Neutrophil (primary cell): Measurements from ENCODE around the gene ZNF41.
"Not testable (repeated sequence)": the region's sequence is repeated elsewhere in the genome, so short reads cannot be mapped to it uniquely, and the experiment has no call there.

ENCODE experiments used
- H3K27ac ChIP-seq: fragments of 200-600 bp; sonication (generic); 2 replicates; pipeline ENCODE4 v1.5.1; 2016; ENCODE audit warnings: mild to moderate bottlenecking, moderate library complexity
- H3K27me3 ChIP-seq: fragments of 200-600 bp; sonication (generic); 2 replicates; pipeline ENCODE4 v1.6.0; 2016; ENCODE audit warnings: mild to moderate bottlenecking
- H3K36me3 ChIP-seq: fragments of 200-600 bp; sonication (generic); 2 replicates; pipeline ENCODE4 v1.5.1; 2017
- H3K4me1 ChIP-seq, 2 experiments: fragments of 200-600 bp in 1 of 2; sonication (generic) in 1 of 2; 1 replicate in 1 of 2; 2 replicates in 1 of 2; pipeline versions ENCODE4 v1.5.1 to v1.6.1; 2013 to 2016; ENCODE audit warnings: low read depth in 1 of 2, low read length in 1 of 2, mild to moderate bottlenecking in 1 of 2, moderate library complexity in 1 of 2; ENCODE audit not compliant: control insufficient read depth in 1 of 2, insufficient read depth in 1 of 2
- H3K4me3 ChIP-seq, 2 experiments: fragments of 200-600 bp in 1 of 2; sonication (generic) in 1 of 2; 1 replicate in 1 of 2; 2 replicates in 1 of 2; pipeline ENCODE4 v1.5.1; 2013 to 2016; ENCODE audit warnings: low read depth in 1 of 2, low read length in 1 of 2, mild to moderate bottlenecking in 1 of 2, moderate library complexity in 1 of 2
- H3K9me3 ChIP-seq: fragments of 200-600 bp; sonication (generic); 2 replicates; pipeline ENCODE4 v1.5.1; 2016
- TF ChIP-seq, protein P1 (sequence below): fragments of 200-600 bp; sonication (generic); IDR thresholded peaks from 2 replicates; pipeline ENCODE4 v1.5.1; 2016; ENCODE audit warnings: antibody characterized with exemption

Gene ZNF41

DNA sequence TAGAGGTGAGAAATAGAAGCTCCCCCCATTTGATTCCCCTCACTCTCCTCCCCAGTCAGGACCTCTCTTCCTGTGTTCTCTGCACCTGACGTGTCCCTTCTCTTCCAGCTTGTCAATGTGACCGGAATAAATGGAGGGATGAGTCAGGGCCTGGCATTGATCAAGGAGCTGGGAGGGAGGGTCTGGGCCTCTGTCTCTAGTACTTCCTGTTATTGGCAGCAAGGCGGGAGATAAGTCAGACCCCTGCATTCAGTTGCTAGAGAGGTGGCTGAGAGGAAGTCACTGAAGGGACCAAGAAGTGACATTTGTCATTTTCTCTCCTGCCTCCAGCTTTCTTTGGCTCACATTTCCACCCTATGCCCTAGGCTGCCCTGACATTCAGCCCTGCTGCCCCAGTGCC, 35.1 kb upstream of the ZNF41 start:
- TF ChIP-seq, protein P1, sequence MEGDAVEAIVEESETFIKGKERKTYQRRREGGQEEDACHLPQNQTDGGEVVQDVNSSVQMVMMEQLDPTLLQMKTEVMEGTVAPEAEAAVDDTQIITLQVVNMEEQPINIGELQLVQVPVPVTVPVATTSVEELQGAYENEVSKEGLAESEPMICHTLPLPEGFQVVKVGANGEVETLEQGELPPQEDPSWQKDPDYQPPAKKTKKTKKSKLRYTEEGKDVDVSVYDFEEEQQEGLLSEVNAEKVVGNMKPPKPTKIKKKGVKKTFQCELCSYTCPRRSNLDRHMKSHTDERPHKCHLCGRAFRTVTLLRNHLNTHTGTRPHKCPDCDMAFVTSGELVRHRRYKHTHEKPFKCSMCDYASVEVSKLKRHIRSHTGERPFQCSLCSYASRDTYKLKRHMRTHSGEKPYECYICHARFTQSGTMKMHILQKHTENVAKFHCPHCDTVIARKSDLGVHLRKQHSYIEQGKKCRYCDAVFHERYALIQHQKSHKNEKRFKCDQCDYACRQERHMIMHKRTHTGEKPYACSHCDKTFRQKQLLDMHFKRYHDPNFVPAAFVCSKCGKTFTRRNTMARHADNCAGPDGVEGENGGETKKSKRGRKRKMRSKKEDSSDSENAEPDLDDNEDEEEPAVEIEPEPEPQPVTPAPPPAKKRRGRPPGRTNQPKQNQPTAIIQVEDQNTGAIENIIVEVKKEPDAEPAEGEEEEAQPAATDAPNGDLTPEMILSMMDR: no peak
- H3K9me3 ChIP-seq: no peaks in the 10 kb centered on the region
- H3K36me3 ChIP-seq: no peaks in the 10 kb centered on the region
- no peak overlapping the region for H3K4me3 ChIP-seq
- peaks cover 4% of the 10 kb centered on the region for H3K27me3 ChIP-seq
- H3K27ac ChIP-seq: no peak overlapping the region
- H3K4me1 ChIP-seq: peaks cover 6 to 7% of the 10 kb centered on the region in 2 experiments

DNA sequence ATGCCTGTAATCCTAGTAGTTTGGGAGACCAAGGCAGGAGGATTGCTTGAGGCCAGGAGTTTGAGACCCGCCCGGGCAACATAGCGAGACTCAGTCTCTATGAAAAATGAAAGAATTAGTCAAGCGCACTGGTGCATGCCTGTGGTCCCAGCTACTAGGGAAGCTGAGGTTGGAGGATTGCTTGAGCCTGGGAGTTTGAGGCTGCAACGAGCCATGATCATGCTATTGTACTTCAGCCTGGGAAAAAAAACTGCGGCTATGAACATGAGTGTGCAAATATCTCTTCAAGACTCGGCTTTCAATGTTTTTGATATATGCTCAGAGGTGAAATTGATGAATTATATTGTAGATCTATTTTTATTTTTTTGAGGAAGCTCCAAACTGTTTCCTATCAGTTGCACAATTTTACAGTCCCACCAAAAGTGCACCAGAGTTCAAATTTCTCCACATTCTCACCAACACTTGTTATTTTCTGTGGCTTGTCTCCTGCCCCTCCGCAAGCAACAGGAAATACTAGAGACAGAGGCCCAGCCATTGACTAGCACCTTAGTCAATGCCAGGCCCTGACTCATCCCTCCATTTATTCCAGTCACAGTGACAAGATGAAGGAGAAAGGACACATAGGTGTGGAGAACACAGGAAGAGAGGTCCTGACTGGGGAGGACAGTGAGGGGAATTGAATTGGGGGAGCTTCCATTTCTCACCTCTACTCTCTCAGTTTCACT, 33.1 kb upstream of the ZNF41 start:
- Histone ChIP-seq H3K9me3 (no peaks in the 10 kb centered on the region), H3K27ac (no peak overlapping the region), H3K4me3 (no peak overlapping the region), H3K27me3 (peaks cover 4% of the 10 kb centered on the region), H3K4me1 (peaks cover 3 to 6% of the 10 kb centered on the region in 2 experiments), H3K36me3 (no peaks in the 10 kb centered on the region)
- TF ChIP-seq, protein P1: no peak

DNA sequence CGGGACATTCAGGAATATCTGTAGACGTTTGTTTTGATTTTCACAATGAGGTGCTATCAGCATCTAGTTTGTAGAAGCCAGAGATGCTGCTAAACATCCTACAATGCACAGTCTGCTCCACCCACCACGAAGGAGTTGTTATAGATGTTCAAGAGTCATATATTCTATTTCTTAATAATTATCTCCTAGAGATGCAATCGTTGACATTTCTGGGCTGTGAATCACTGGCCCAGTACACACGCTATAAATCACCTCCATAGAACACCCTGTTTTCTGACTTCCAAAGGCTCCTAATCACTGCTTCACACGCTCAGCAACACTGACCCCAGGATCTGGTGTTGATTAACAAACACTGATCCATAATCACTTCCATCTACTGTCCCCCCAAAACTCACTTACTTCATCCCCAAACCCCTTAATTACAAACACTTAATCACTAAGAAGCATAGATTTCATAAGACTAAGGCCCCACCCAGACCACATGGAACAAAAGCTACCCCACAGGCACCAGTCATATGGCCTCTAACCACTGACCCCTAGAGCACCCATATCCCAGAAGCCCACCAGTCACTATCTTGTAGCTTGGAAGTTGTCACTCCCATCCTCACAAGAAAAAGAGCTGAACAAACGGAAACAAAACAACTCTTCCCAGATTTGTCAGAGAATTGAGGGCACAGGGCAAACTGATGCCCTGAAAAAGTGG, 31.7 kb upstream of the ZNF41 start:
- TF ChIP-seq, protein P1: no peak
- Histone ChIP-seq H3K27me3 (peaks cover 4% of the 10 kb centered on the region), H3K4me3 (no peak overlapping the region), H3K36me3 (no peaks in the 10 kb centered on the region), H3K9me3 (no peaks in the 10 kb centered on the region), H3K4me1 (peaks cover 3 to 6% of the 10 kb centered on the region in 2 experiments), H3K27ac (no peak overlapping the region)

DNA sequence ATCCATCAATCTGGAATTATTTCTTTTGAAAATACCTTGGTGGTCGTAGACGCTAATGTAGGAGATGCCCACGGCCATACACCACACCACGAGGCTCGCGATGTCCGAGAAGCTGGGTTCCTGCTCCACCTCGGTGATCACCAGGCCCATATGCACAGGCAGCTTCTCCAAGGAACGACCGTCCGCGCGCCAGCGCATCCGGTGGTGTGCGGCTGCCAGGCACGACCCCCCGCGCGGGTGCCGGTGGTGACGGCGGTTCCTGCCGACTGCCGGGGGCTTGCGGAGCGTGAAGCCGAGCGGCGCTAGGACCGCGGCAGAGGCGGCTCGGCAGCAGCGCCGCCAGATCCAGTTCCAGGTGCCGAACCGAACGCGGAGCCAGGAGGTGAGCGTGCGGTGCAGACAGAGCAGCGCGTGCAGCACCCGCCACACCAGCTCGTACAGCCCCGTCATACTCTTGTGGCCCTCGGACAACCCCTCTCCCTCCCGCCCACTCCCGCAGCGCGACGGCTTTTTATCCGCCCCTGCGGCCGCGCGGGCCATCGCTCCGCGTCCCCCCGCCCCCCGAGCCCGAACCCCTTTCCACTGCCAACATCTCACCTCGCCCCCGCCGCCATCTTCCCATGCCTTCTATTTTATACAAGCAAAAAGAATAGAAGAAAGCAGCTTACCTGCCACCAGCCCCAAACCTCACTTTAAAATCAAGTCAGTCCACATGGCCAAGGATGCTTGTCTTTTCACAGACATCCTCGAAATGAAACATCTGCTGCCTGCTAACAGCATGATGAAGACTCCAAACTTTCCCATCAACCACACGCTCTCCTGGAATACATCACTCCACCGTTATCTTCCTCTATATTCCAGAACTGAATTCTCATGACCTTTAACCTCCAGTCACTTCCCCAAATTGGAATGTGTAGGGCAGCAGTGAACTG, 30.3 kb upstream of the ZNF41 start:
- not testable (repeated sequence) for H3K27ac ChIP-seq, H3K9me3 ChIP-seq, H3K36me3 ChIP-seq, H3K4me1 ChIP-seq, H3K27me3 ChIP-seq
- peak overlapping the region in 1 of 2 experiments; percentile 18 for H3K4me3 ChIP-seq

DNA sequence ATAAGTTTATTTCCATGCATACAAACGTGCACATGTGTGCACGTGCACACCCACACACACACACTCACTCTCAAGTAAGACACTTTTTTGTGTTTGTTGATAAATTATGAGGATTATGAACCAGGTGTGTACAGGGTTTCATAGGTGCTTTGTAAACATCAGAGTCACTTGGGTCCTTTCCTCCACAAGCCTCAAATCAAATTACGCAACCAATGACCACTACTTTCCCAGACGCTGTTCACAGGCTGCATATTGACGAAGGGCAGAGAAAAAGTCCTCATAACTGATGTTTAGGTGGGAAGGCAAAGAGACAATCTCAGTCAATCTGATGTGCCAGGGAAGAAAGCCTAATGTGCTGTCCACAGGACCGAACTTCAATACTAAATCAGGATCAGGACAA, 29.4 kb upstream of the ZNF41 start:
- not testable (repeated sequence) for H3K4me1 ChIP-seq, H3K27ac ChIP-seq, H3K36me3 ChIP-seq, H3K4me3 ChIP-seq, H3K27me3 ChIP-seq, H3K9me3 ChIP-seq

DNA sequence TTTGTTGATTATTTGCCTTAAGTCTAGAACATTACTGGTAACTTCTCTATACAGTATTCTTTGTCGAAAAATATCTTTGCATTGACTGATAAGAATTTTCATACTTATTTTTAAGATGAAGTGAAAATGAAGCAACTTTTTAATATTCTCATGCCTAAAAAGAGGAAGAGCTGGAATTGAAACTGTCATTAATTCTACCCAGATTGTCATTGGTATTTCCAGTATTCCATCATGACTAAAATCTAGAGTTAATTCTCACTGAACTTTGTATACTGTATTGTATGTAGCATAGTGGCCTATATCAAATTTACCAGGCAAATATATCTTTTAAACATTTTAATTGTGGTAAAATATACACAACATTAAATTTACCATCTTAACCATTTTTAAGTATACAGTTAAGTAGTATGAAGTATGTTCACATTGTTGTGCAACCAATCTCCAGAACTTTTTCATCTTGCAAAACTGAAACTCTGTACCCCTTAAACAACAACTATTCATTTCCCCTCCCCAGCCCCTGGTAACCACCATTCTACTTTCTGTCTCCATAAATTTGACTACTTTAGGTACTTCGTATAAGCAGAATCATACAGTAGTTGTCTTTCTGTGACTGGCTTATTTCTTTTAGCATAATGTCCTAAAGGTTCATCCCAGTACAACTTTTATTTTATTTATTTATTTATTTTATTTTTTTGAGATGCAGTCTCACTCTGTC, 24.3 kb upstream of the ZNF41 start:
- H3K27ac ChIP-seq: no peak overlapping the region
- TF ChIP-seq, protein P1: no peak
- H3K27me3 ChIP-seq: no peaks in the 10 kb centered on the region
- no peak overlapping the region for H3K4me3 ChIP-seq
- H3K9me3 ChIP-seq: no peaks in the 10 kb centered on the region
- no peaks in the 10 kb centered on the region for H3K36me3 ChIP-seq
- no peaks in the 10 kb centered on the region for H3K4me1 ChIP-seq
